ENCODE data around the gene ARHGEF1.

ARHGEF1 gene

GRCh38 chr19:41851456-41851855 is 31.5 kb upstream of the ARHGEF1 start:
- H3K9ac ChIP-seq (ENCODE audit: low read depth, low read length) = no peak overlapping the region
- no peaks in the 10 kb centered on the region for H3K27me3 ChIP-seq (ENCODE audit: control insufficient read depth, insufficient read depth, low read length)
- no peaks in the 10 kb centered on the region for H3K9me3 ChIP-seq (ENCODE audit: control insufficient read depth, insufficient read depth, low read length)

GRCh38 chr19:41853344-41853743 is 29.6 kb upstream of the ARHGEF1 start:
- no peak overlapping the region for H3K9ac ChIP-seq (ENCODE audit: low read depth, low read length)
- H3K9me3 ChIP-seq (ENCODE audit: control insufficient read depth, insufficient read depth, low read length) = no peaks in the 10 kb centered on the region
- peaks cover 6% of the 10 kb centered on the region for H3K4me1 ChIP-seq (ENCODE audit: control insufficient read depth, insufficient read depth, low read length)
- H3K36me3 ChIP-seq (ENCODE audit: control insufficient read depth, insufficient read depth, low read length) = no peaks in the 10 kb centered on the region
- no peak overlapping the region for H3K4me3 ChIP-seq (ENCODE audit: low read depth, low read length)
- H3K27me3 ChIP-seq (ENCODE audit: control insufficient read depth, insufficient read depth, low read length) = no peaks in the 10 kb centered on the region

More at GRCh38 chr19:41851456-41851855, 31.5 kb upstream of the ARHGEF1 start:
- H3K36me3 ChIP-seq (ENCODE audit: control insufficient read depth, insufficient read depth, low read length) = no peaks in the 10 kb centered on the region
- peaks cover 6% of the 10 kb centered on the region for H3K4me1 ChIP-seq (ENCODE audit: control insufficient read depth, insufficient read depth, low read length)
- H3K4me3 ChIP-seq (ENCODE audit: low read depth, low read length) = no peak overlapping the region

GRCh38 chr19:41853768-41854167 is 29.2 kb upstream of the ARHGEF1 start:
- H3K9ac ChIP-seq (ENCODE audit: low read depth, low read length) = no peak overlapping the region
- H3K27me3 ChIP-seq (ENCODE audit: control insufficient read depth, insufficient read depth, low read length) = no peaks in the 10 kb centered on the region
- H3K4me1 ChIP-seq (ENCODE audit: control insufficient read depth, insufficient read depth, low read length) = peaks cover 6% of the 10 kb centered on the region
- no peaks in the 10 kb centered on the region for H3K9me3 ChIP-seq (ENCODE audit: control insufficient read depth, insufficient read depth, low read length)
- no peak overlapping the region for H3K4me3 ChIP-seq (ENCODE audit: low read depth, low read length)
- H3K36me3 ChIP-seq (ENCODE audit: control insufficient read depth, insufficient read depth, low read length) = no peaks in the 10 kb centered on the region

- Histone ChIP-seq H3K4me3 (ENCODE audit: low read depth, low read length) (no peak overlapping the region), H3K36me3 (ENCODE audit: control insufficient read depth, insufficient read depth, low read length) (peaks cover 41% of the 10 kb centered on the region), H3K9ac (ENCODE audit: low read depth, low read length) (no peak overlapping the region), H3K27me3 (ENCODE audit: control insufficient read depth, insufficient read depth, low read length) (no peaks in the 10 kb centered on the region), H3K4me1 (ENCODE audit: control insufficient read depth, insufficient read depth, low read length) (peaks cover 8% of the 10 kb centered on the region), H3K9me3 (ENCODE audit: control insufficient read depth, insufficient read depth, low read length) (no peaks in the 10 kb centered on the region)
Measured at GRCh38 chr19:41859213-41859617, 23.8 kb upstream of the ARHGEF1 start.

GRCh38 chr19:41859618-41860418 is 23.2 kb upstream of the ARHGEF1 start, which contains the start of gene RPS19:
Gene RPS19 (plus strand): TSS chr19:41860255. CDS start chr19:41860775, 520 bp downstream.
- H3K4me3 ChIP-seq (ENCODE audit: low read depth, low read length) = peak within 1 kb of the TSS; percentile 100
- peak within 1 kb of the TSS; percentile 100 for H3K9ac ChIP-seq (ENCODE audit: low read depth, low read length)
- H3K36me3 ChIP-seq (ENCODE audit: control insufficient read depth, insufficient read depth, low read length) = peaks cover 47% of the 10 kb centered on the region
- no peaks in the 10 kb centered on the region for H3K9me3 ChIP-seq (ENCODE audit: control insufficient read depth, insufficient read depth, low read length)
- peaks cover 10% of the 10 kb centered on the region for H3K4me1 ChIP-seq (ENCODE audit: control insufficient read depth, insufficient read depth, low read length)
- H3K27me3 ChIP-seq (ENCODE audit: control insufficient read depth, insufficient read depth, low read length) = no peaks in the 10 kb centered on the region

GRCh38 chr19:41860419-41861115 is 22.4 kb upstream of the ARHGEF1 start:
- Histone ChIP-seq H3K4me3 (ENCODE audit: low read depth, low read length) (peak overlapping the region; percentile 100), H3K9me3 (ENCODE audit: control insufficient read depth, insufficient read depth, low read length) (no peaks in the 10 kb centered on the region), H3K27me3 (ENCODE audit: control insufficient read depth, insufficient read depth, low read length) (no peaks in the 10 kb centered on the region), H3K9ac (ENCODE audit: low read depth, low read length) (peak overlapping the region; percentile 100), H3K4me1 (ENCODE audit: control insufficient read depth, insufficient read depth, low read length) (peaks cover 10% of the 10 kb centered on the region), H3K36me3 (ENCODE audit: control insufficient read depth, insufficient read depth, low read length) (peaks cover 54% of the 10 kb centered on the region)

GRCh38 chr19:41861116-41861768 is 21.7 kb upstream of the ARHGEF1 start:
- Histone ChIP-seq H3K9me3 (ENCODE audit: control insufficient read depth, insufficient read depth, low read length) (no peaks in the 10 kb centered on the region), H3K4me1 (ENCODE audit: control insufficient read depth, insufficient read depth, low read length) (peaks cover 10% of the 10 kb centered on the region), H3K4me3 (ENCODE audit: low read depth, low read length) (peak overlapping the region; percentile 100), H3K36me3 (ENCODE audit: control insufficient read depth, insufficient read depth, low read length) (peaks cover 56% of the 10 kb centered on the region), H3K9ac (ENCODE audit: low read depth, low read length) (peak overlapping the region; percentile 100), H3K27me3 (ENCODE audit: control insufficient read depth, insufficient read depth, low read length) (no peaks in the 10 kb centered on the region)

- Histone ChIP-seq H3K9me3 (ENCODE audit: control insufficient read depth, insufficient read depth, low read length) (no peaks in the 10 kb centered on the region), H3K9ac (ENCODE audit: low read depth, low read length) (no peak overlapping the region), H3K4me3 (ENCODE audit: low read depth, low read length) (peak overlapping the region; percentile 100), H3K4me1 (ENCODE audit: control insufficient read depth, insufficient read depth, low read length) (peaks cover 10% of the 10 kb centered on the region), H3K36me3 (ENCODE audit: control insufficient read depth, insufficient read depth, low read length) (peaks cover 62% of the 10 kb centered on the region), H3K27me3 (ENCODE audit: control insufficient read depth, insufficient read depth, low read length) (no peaks in the 10 kb centered on the region)
Measured at GRCh38 chr19:41861846-41862245, 21.1 kb upstream of the ARHGEF1 start.

GRCh38 chr19:41862445-41862986 is 20.5 kb upstream of the ARHGEF1 start:
- Histone ChIP-seq H3K4me3 (ENCODE audit: low read depth, low read length) (no peak overlapping the region), H3K27me3 (ENCODE audit: control insufficient read depth, insufficient read depth, low read length) (no peaks in the 10 kb centered on the region), H3K9me3 (ENCODE audit: control insufficient read depth, insufficient read depth, low read length) (no peaks in the 10 kb centered on the region), H3K4me1 (ENCODE audit: control insufficient read depth, insufficient read depth, low read length) (peaks cover 10% of the 10 kb centered on the region), H3K9ac (ENCODE audit: low read depth, low read length) (no peak overlapping the region), H3K36me3 (ENCODE audit: control insufficient read depth, insufficient read depth, low read length) (peaks cover 66% of the 10 kb centered on the region)

GRCh38 chr19:41863209-41863931 is 19.6 kb upstream of the ARHGEF1 start:
- H3K9me3 ChIP-seq (ENCODE audit: control insufficient read depth, insufficient read depth, low read length) = no peaks in the 10 kb centered on the region
- no peaks in the 10 kb centered on the region for H3K27me3 ChIP-seq (ENCODE audit: control insufficient read depth, insufficient read depth, low read length)
- peaks cover 74% of the 10 kb centered on the region for H3K36me3 ChIP-seq (ENCODE audit: control insufficient read depth, insufficient read depth, low read length)
- no peak overlapping the region for H3K4me3 ChIP-seq (ENCODE audit: low read depth, low read length)
- peaks cover 10% of the 10 kb centered on the region for H3K4me1 ChIP-seq (ENCODE audit: control insufficient read depth, insufficient read depth, low read length)
- peak overlapping the region; percentile 32 for H3K9ac ChIP-seq (ENCODE audit: low read depth, low read length)

- H3K9ac ChIP-seq (ENCODE audit: low read depth, low read length) = peak overlapping the region; percentile 41
- no peaks in the 10 kb centered on the region for H3K9me3 ChIP-seq (ENCODE audit: control insufficient read depth, insufficient read depth, low read length)
- no peak overlapping the region for H3K4me3 ChIP-seq (ENCODE audit: low read depth, low read length)
- peaks cover 84% of the 10 kb centered on the region for H3K36me3 ChIP-seq (ENCODE audit: control insufficient read depth, insufficient read depth, low read length)
- H3K27me3 ChIP-seq (ENCODE audit: control insufficient read depth, insufficient read depth, low read length) = no peaks in the 10 kb centered on the region
- H3K4me1 ChIP-seq (ENCODE audit: control insufficient read depth, insufficient read depth, low read length) = peaks cover 10% of the 10 kb centered on the region
Measured at GRCh38 chr19:41864374-41864773, 18.6 kb upstream of the ARHGEF1 start.
